Hepatocyte (in vitro differentiated cells): ENCODE data around the gene STK11IP. TPM values are rescaled to one million over a fixed set of nuclear protein-coding genes. Genes with fewer than 3 reads are reported as not detected.

Experiments used
- DNase-seq: peaks from one replicate; pipeline ENCODE4 v3.0.0-alpha.2; 2016; ENCODE audit warnings: low spot score
- H2AFZ ChIP-seq: fragments of 200-600 bp; sonication (generic); 2 replicates; pipeline ENCODE4 v1.6.0; 2016; ENCODE audit warnings: antibody characterized with exemption, mild to moderate bottlenecking
- H3K27ac ChIP-seq: fragments of 200-600 bp; sonication (generic); 2 replicates; pipeline ENCODE4 v1.5.1; 2016; ENCODE audit warnings: mild to moderate bottlenecking
- H3K27me3 ChIP-seq: fragments of 200-600 bp; sonication (generic); 2 replicates; pipeline ENCODE4 v1.6.1; 2016
- H3K36me3 ChIP-seq: fragments of 200-600 bp; sonication (generic); replicated peaks from 2 replicates; pipeline ENCODE4 v1.5.1; 2016; ENCODE audit warnings: low read depth; ENCODE audit not compliant: insufficient read depth
- H3K4me1 ChIP-seq: fragments of 200-600 bp; sonication (generic); 2 replicates; pipeline ENCODE4 v1.5.1; 2016; ENCODE audit warnings: mild to moderate bottlenecking, moderate library complexity; ENCODE audit not compliant: insufficient read depth
- H3K4me2 ChIP-seq: fragments of 200-600 bp; sonication (generic); 2 replicates; pipeline ENCODE4 v1.6.0; 2016
- H3K4me3 ChIP-seq: fragments of 200-600 bp; sonication (generic); 2 replicates; pipeline ENCODE4 v1.5.1; 2016; ENCODE audit warnings: mild to moderate bottlenecking
- H3K79me2 ChIP-seq: fragments of 200-600 bp; sonication (generic); 2 replicates; pipeline ENCODE4 v1.6.0; 2017; ENCODE audit warnings: mild to moderate bottlenecking
- H3K9me2 ChIP-seq: fragments of 200-600 bp; sonication (generic); replicated peaks from 2 replicates; pipeline ENCODE4 v1.6.0; 2017; ENCODE audit warnings: mild to moderate bottlenecking; ENCODE audit not compliant: insufficient read depth
- H3K9me3 ChIP-seq: fragments of 200-600 bp; sonication (generic); 2 replicates; pipeline ENCODE4 v1.5.1; 2016; ENCODE audit warnings: low read depth, mild to moderate bottlenecking
- H4K20me1 ChIP-seq: fragments of 200-600 bp; sonication (generic); 2 replicates; pipeline ENCODE4 v1.6.0; 2016; ENCODE audit warnings: mild to moderate bottlenecking; ENCODE audit not compliant: insufficient read depth, poor library complexity, severe bottlenecking
- CTCF ChIP-seq: fragments of 200-600 bp; sonication (generic); IDR thresholded peaks from 2 replicates; pipeline ENCODE4 v1.5.1; 2016; ENCODE audit warnings: antibody characterized with exemption, mild to moderate bottlenecking; ENCODE audit not compliant: poor library complexity
- EZH2 ChIP-seq: fragments of 200-600 bp; sonication (generic); IDR thresholded peaks from 2 replicates; pipeline ENCODE4 v1.6.1; 2016; ENCODE audit warnings: antibody characterized with exemption, mild to moderate bottlenecking, borderline replicate concordance
- EZH2phosphoT487 ChIP-seq: fragments of 200-600 bp; sonication (generic); IDR thresholded peaks from one replicate; pipeline ENCODE4 v1.6.1; 2018; ENCODE audit warnings: antibody characterized with exemption, mild to moderate bottlenecking, low read depth, moderate library complexity; ENCODE audit not compliant: unreplicated experiment, severe bottlenecking
- WGBS: methylation state at CpG from one replicate; pipeline ENCODE4 v1.1.6; 2016; ENCODE audit warnings: low lambda C conversion rate; ENCODE audit errors: missing lambda C conversion rate; 5-methylcytosine and 5-hydroxymethylcytosine counted together
- polyA plus RNA-seq: library from polyadenylated mRNA; unstranded; fragments of >200 nt; fragmentation: Nextera tagmentation; extraction: Ambion mirVana; gene quantifications from 2 replicates; pipeline ENCODE4 v1.2.1, GENCODE V29; 2016
- total RNA-seq: library from RNA; depleted of rRNA; stranded (reverse); fragments of >200 nt; gene quantifications from 2 replicates; pipeline ENCODE4 v1.2.3, GENCODE V29; 2014

Gene STK11IP
- total and polyA plus RNA-seq, 2 experiments from 2014 or later = 16.7 to 17.6 TPM

- Histone ChIP-seq H3K79me2 (no peaks in the 10 kb centered on the region), H3K27ac (no peak overlapping the region), H3K4me1 (no peaks in the 10 kb centered on the region), H3K9me2 (no peaks in the 10 kb centered on the region), H3K4me3 (no peak overlapping the region), H2AFZ (no peak overlapping the region), H3K36me3 (no peaks in the 10 kb centered on the region), H3K27me3 (no peaks in the 10 kb centered on the region), H3K4me2 (no peak overlapping the region), H4K20me1 (no peaks in the 10 kb centered on the region), H3K9me3 (no peaks in the 10 kb centered on the region)
- no peak for DNase-seq
- TF ChIP-seq EZH2phosphoT487 = no peak
- TF ChIP-seq CTCF = no peak
- no peak for TF ChIP-seq EZH2
- 97% methylated on average over 15 of the region's 15 CpGs for whole genome bisulfite sequencing
These were observed 10.3 kb downstream of the STK11IP start for GRCh38 chr2:219607931-219608330.

GRCh38 chr2:219608399-219608964 is 10.8 kb downstream of the STK11IP start:
- no peak overlapping the region for H3K27ac ChIP-seq
- TF ChIP-seq EZH2phosphoT487 (no peak), EZH2 (no peak), CTCF (no peak)
- no peak overlapping the region for H2AFZ ChIP-seq
- H3K9me3 ChIP-seq = no peaks in the 10 kb centered on the region
- H4K20me1 ChIP-seq = no peaks in the 10 kb centered on the region
- no peaks in the 10 kb centered on the region for H3K9me2 ChIP-seq
- no peak for DNase-seq
- no peak overlapping the region for H3K4me2 ChIP-seq
- no peaks in the 10 kb centered on the region for H3K36me3 ChIP-seq
- H3K27me3 ChIP-seq = no peaks in the 10 kb centered on the region
- H3K4me3 ChIP-seq = no peak overlapping the region
- WGBS = 87% methylated on average over 15 of the region's 15 CpGs
- H3K4me1 ChIP-seq = no peaks in the 10 kb centered on the region
- H3K79me2 ChIP-seq = no peaks in the 10 kb centered on the region

- Histone ChIP-seq H3K4me3 (no peak overlapping the region), H3K27me3 (no peaks in the 10 kb centered on the region), H3K27ac (no peak overlapping the region), H3K4me2 (no peak overlapping the region), H3K79me2 (no peaks in the 10 kb centered on the region), H3K9me3 (no peaks in the 10 kb centered on the region), H2AFZ (no peak overlapping the region), H4K20me1 (no peaks in the 10 kb centered on the region), H3K36me3 (no peaks in the 10 kb centered on the region), H3K4me1 (no peaks in the 10 kb centered on the region), H3K9me2 (no peaks in the 10 kb centered on the region)
- TF ChIP-seq EZH2 (no peak), CTCF (no peak), EZH2phosphoT487 (no peak)
- WGBS = 95% methylated on average over 13 of the region's 13 CpGs
- DNase-seq = no peak
These were observed 11.6 kb downstream of the STK11IP start for GRCh38 chr2:219609149-219609750.
